ENCODE measurements around the gene MTCL1.

The MTCL1 gene

GRCh38 chr18:8785855-8786482 is 80.6 kb downstream of the MTCL1 start:
- no peak for TF ChIP-seq CTCF (IDR thresholded peaks at IDR 0.05; ENCODE audit: borderline replicate concordance, control extremely low read depth, extremely low read depth, insufficient read depth, missing control alignments)
- in situ Hi-C loops (cut with MboI; ENCODE audit: low sequenced_read_pairs, unreplicated experiment), result no loop called here
- DNase-seq (ENCODE audit: low spot score), result no peak

GRCh38 chr18:8786483-8787370 is 81.4 kb downstream of the MTCL1 start:
- DNase-seq (ENCODE audit: low spot score), result no peak
- in situ Hi-C loops (cut with MboI; ENCODE audit: low sequenced_read_pairs, unreplicated experiment), result no loop called here

GRCh38 chr18:8787371-8787670 is 82.0 kb downstream of the MTCL1 start:
- in situ Hi-C loops (cut with MboI; ENCODE audit: low sequenced_read_pairs, unreplicated experiment), result no loop called here
- no peak for DNase-seq (ENCODE audit: low spot score)
- no peak for TF ChIP-seq CTCF (IDR thresholded peaks at IDR 0.05; ENCODE audit: borderline replicate concordance, control extremely low read depth, extremely low read depth, insufficient read depth, missing control alignments)

More at GRCh38 chr18:8786483-8787370, 81.4 kb downstream of the MTCL1 start:
- no peak for TF ChIP-seq CTCF (IDR thresholded peaks at IDR 0.05; ENCODE audit: borderline replicate concordance, control extremely low read depth, extremely low read depth, insufficient read depth, missing control alignments)

GRCh38 chr18:8787794-8788193 is 82.4 kb downstream of the MTCL1 start:
- DNase-seq (ENCODE audit: low spot score), result no peak

GRCh38 chr18:8788503-8789429 is 83.4 kb downstream of the MTCL1 start:
- TF ChIP-seq CTCF (IDR thresholded peaks at IDR 0.05; ENCODE audit: borderline replicate concordance, control extremely low read depth, extremely low read depth, insufficient read depth, missing control alignments), result no peak

More at GRCh38 chr18:8787794-8788193, 82.4 kb downstream of the MTCL1 start:
- in situ Hi-C loops (cut with MboI; ENCODE audit: low sequenced_read_pairs, unreplicated experiment), result no loop called here
- no peak for TF ChIP-seq CTCF (IDR thresholded peaks at IDR 0.05; ENCODE audit: borderline replicate concordance, control extremely low read depth, extremely low read depth, insufficient read depth, missing control alignments)

GRCh38 chr18:8791171-8791651 is 85.9 kb downstream of the MTCL1 start:
- in situ Hi-C loops (cut with MboI; ENCODE audit: low sequenced_read_pairs, unreplicated experiment), result no loop called here
- no peak for DNase-seq (ENCODE audit: low spot score)
- TF ChIP-seq CTCF (IDR thresholded peaks at IDR 0.05; ENCODE audit: borderline replicate concordance, control extremely low read depth, extremely low read depth, insufficient read depth, missing control alignments), result no peak

More at GRCh38 chr18:8788503-8789429, 83.4 kb downstream of the MTCL1 start:
- no peak for DNase-seq (ENCODE audit: low spot score)
- in situ Hi-C loops (cut with MboI; ENCODE audit: low sequenced_read_pairs, unreplicated experiment), result no loop called here

Data from GM13976 (cell line).